ENCODE measurements around the gene KIF6.

- TF ChIP-seq ZBTB7A (tag by site-specific recombination; IDR thresholded peaks at IDR 0.05; ENCODE audit: low read depth) = no peak
- no peak for TF ChIP-seq REST (tag by site-specific recombination; IDR thresholded peaks at IDR 0.05)
- no peak for TF ChIP-seq YY1 (tag by site-specific recombination; IDR thresholded peaks at IDR 0.05)
- TF ChIP-seq CTCF (tag by site-specific recombination; IDR thresholded peaks at IDR 0.05) = no peak
- TF ChIP-seq BCL6B (tag by site-specific recombination; IDR thresholded peaks at IDR 0.05) = no peak
- no peak for TF ChIP-seq ZNF324 (tag by site-specific recombination; IDR thresholded peaks at IDR 0.05)
- TF ChIP-seq ATF2 (tag by site-specific recombination; IDR thresholded peaks at IDR 0.05; ENCODE audit: low read depth) = no peak
- no peak for TF ChIP-seq ZNF121 (tag by site-specific recombination; IDR thresholded peaks at IDR 0.05)
- no peak for TF ChIP-seq ZNF292 (tag by site-specific recombination; IDR thresholded peaks at IDR 0.05; ENCODE audit: borderline replicate concordance, low read depth)
- TF ChIP-seq ZNF362 (tag by site-specific recombination; IDR thresholded peaks at IDR 0.05) = no peak
Measured at GRCh38 chr6:39515471-39515870, 209.7 kb downstream of the KIF6 start.
